ENCODE data around the gene CDK19. TPM values are rescaled to one million over a fixed set of nuclear protein-coding genes. Genes with fewer than 3 reads are reported as not detected.

The CDK19 gene
- polyA plus RNA-seq, 1 donor (not counting 4 experiments of a cell fraction or from before 2014, with no cell fraction given) = 6.4 TPM

- Histone ChIP-seq H3K4me1 (ENCODE audit: control insufficient read depth, extremely low read depth, insufficient read depth, low read length) (no peaks in the 10 kb centered on the region), H3K9ac (ENCODE audit: control insufficient read depth, extremely low read depth, insufficient read depth, low read length) (no peak overlapping the region), H3K36me3 (ENCODE audit: control insufficient read depth in 2 of 2, extremely low read depth in 1 of 2, insufficient read depth in 2 of 2, low read length in 2 of 2) (no peaks in the 10 kb centered on the region), H3K27me3 (ENCODE audit: control insufficient read depth, extremely low read depth, insufficient read depth, low read length) (no peaks in the 10 kb centered on the region), H2AFZ (ENCODE audit: control insufficient read depth, low read length) (no peak overlapping the region), H3K27ac (ENCODE audit: control insufficient read depth, insufficient read depth, low read length) (no peak overlapping the region), H4K20me1 (ENCODE audit: control insufficient read depth, extremely low read depth, insufficient read depth, low read length) (no peaks in the 10 kb centered on the region), H3K9me1 (ENCODE audit: control insufficient read depth, extremely low read depth, insufficient read depth, low read length) (no peaks in the 10 kb centered on the region), H3K9me3 (ENCODE audit: control insufficient read depth, low read depth, low read length) (no peaks in the 10 kb centered on the region), H3K4me3 (ENCODE audit: control insufficient read depth in 2 of 3, extremely low read depth in 1 of 3, insufficient read depth in 2 of 3, low read depth in 1 of 3, low read length in 3 of 3) (no peak overlapping the region), H3K79me2 (ENCODE audit: control insufficient read depth, insufficient read depth, low read length) (no peaks in the 10 kb centered on the region), H3K4me2 (ENCODE audit: control insufficient read depth, extremely low read depth, insufficient read depth, low read depth, low read length) (no peak overlapping the region)
- DNase-seq (ENCODE audit: low read depth, low spot score) = no peak
- peak; percentile 39 for FAIRE-seq
- dilution Hi-C loops (cut with MboI; ENCODE audit: extremely low pct_ligation_motif_present, low sequenced_read_pairs) = no loop called here
- TF ChIP-seq CTCF (optimal IDR thresholded peaks at IDR 0.05 in 1 of 3, IDR thresholded peaks at IDR 0.05 in 1 of 3, conservative IDR thresholded peaks at IDR 0.05 in 1 of 3; ENCODE audit: extremely low read depth in 1 of 3, insufficient read depth in 2 of 3, low read length in 3 of 3) (no peak), EZH2 (IDR thresholded peaks at IDR 0.05; ENCODE audit: low read length) (no peak)
Measured at GRCh38 chr6:110714143-110714542, 101.1 kb downstream of the CDK19 start.

- TF ChIP-seq CTCF (optimal IDR thresholded peaks at IDR 0.05 in 1 of 3, IDR thresholded peaks at IDR 0.05 in 1 of 3, conservative IDR thresholded peaks at IDR 0.05 in 1 of 3; ENCODE audit: extremely low read depth in 1 of 3, insufficient read depth in 2 of 3, low read length in 3 of 3) (no peak), EZH2 (IDR thresholded peaks at IDR 0.05; ENCODE audit: low read length) (no peak)
- dilution Hi-C loops (cut with MboI; ENCODE audit: extremely low pct_ligation_motif_present, low sequenced_read_pairs) = no loop called here
Measured at GRCh38 chr6:110712238-110712637, 103.0 kb downstream of the CDK19 start.

More at GRCh38 chr6:110712238-110712637, 103.0 kb downstream of the CDK19 start:
- Histone ChIP-seq H3K9me1 (ENCODE audit: control insufficient read depth, extremely low read depth, insufficient read depth, low read length) (no peaks in the 10 kb centered on the region), H3K4me2 (ENCODE audit: control insufficient read depth, extremely low read depth, insufficient read depth, low read depth, low read length) (no peak overlapping the region), H4K20me1 (ENCODE audit: control insufficient read depth, extremely low read depth, insufficient read depth, low read length) (no peaks in the 10 kb centered on the region), H3K9me3 (ENCODE audit: control insufficient read depth, low read depth, low read length) (no peaks in the 10 kb centered on the region), H3K27me3 (ENCODE audit: control insufficient read depth, extremely low read depth, insufficient read depth, low read length) (no peaks in the 10 kb centered on the region), H3K4me1 (ENCODE audit: control insufficient read depth, extremely low read depth, insufficient read depth, low read length) (no peaks in the 10 kb centered on the region), H2AFZ (ENCODE audit: control insufficient read depth, low read length) (no peak overlapping the region), H3K4me3 (ENCODE audit: control insufficient read depth in 2 of 3, extremely low read depth in 1 of 3, insufficient read depth in 2 of 3, low read depth in 1 of 3, low read length in 3 of 3) (no peak overlapping the region), H3K36me3 (ENCODE audit: control insufficient read depth in 2 of 2, extremely low read depth in 1 of 2, insufficient read depth in 2 of 2, low read length in 2 of 2) (no peaks in the 10 kb centered on the region), H3K27ac (ENCODE audit: control insufficient read depth, insufficient read depth, low read length) (no peak overlapping the region), H3K9ac (ENCODE audit: control insufficient read depth, extremely low read depth, insufficient read depth, low read length) (no peak overlapping the region), H3K79me2 (ENCODE audit: control insufficient read depth, insufficient read depth, low read length) (no peaks in the 10 kb centered on the region)
- FAIRE-seq (no peak), DNase-seq (ENCODE audit: low read depth, low spot score) (no peak)
